HG02623 (cell line): Measurements from ENCODE around the gene MB.

Experiments used
- ATAC-seq: cut with Tn5 transposase; IDR thresholded peaks from one replicate; pipeline ENCODE4 v1.9.1; 2021; ENCODE audit warnings: moderate library complexity; ENCODE audit not compliant: unreplicated experiment

MB gene

GRCh38 chr22:35618427-35619223, 1.5 kb upstream of the MB start:
- no peak for ATAC-seq

DNA sequence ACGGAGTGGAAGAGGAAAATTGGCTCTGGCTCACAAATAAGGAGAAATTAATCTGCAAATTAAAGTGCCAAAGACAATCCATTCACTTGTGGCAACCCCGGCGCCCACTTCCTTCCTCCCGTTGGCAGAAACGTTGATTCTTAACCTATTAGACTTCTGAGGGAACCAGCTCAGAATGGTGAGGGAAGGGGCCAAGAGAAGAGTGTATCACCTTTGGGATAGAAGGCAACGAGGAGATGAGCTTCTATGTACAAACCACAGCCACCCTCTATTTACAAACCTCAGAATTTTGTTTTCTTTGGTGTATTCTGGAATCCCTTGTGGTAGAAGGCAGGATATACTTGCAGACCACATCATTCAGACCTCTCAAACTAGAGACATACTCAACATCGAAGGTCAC, 1.1 kb downstream of the MB start:
- no peak for ATAC-seq

DNA sequence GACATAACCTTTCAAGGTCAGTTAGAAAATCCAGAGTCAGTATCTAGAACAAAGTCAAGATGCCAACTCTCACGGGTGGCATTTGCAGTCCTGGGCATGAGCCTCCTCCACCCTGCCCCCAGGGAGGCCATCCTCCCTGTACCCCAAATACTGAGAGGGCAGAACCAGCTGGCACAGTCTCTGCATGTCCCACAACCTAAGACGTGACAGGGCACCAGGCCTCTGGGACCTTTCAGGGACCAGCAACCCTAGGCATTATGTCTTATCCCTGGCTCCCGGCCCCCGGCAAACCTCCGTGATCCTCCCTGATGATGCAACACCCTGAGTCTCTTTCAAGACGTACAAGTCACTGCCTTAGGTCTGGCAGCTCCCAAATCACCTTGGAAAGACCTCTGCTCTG, 2.0 kb downstream of the MB start:
- no peak for ATAC-seq

DNA sequence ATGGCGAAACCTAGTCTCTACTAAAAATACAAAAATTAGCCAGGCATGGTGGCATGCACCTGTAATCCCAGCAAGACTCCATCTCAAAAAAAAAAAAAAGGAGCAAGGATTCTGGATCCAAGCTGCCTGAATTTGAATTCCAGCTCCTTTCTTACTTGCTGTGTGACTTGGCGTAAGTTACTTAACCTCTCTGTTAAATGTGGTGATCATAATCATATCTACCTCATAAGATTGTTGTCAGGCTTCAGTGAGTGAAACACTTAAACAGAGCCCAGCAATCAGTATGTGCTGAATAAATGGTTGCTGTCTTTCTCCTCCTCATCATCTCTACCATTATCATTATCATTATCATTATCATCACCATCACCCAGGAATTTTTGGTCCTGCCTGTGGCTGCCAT, 2.7 kb downstream of the MB start:
- no peak for ATAC-seq

DNA sequence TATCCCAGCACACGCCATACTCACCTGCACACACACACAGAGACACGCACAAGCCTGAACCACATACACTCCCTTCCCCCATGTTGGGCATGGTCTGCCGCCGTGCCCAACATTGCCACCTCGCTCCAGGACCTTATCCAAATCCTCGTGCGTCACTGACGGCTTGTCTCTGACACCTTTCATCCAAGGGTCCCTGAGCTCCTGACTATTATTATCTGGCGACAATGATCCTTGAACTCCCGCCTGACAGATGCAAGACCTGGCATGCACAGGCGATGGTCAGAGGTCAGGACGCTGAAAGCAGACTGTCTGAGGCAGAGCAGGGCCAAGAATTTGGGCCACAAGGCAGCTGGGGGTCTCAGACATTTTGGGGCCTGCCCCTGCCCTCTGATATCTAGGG, 4.2 kb downstream of the MB start:
- no peak for ATAC-seq

DNA sequence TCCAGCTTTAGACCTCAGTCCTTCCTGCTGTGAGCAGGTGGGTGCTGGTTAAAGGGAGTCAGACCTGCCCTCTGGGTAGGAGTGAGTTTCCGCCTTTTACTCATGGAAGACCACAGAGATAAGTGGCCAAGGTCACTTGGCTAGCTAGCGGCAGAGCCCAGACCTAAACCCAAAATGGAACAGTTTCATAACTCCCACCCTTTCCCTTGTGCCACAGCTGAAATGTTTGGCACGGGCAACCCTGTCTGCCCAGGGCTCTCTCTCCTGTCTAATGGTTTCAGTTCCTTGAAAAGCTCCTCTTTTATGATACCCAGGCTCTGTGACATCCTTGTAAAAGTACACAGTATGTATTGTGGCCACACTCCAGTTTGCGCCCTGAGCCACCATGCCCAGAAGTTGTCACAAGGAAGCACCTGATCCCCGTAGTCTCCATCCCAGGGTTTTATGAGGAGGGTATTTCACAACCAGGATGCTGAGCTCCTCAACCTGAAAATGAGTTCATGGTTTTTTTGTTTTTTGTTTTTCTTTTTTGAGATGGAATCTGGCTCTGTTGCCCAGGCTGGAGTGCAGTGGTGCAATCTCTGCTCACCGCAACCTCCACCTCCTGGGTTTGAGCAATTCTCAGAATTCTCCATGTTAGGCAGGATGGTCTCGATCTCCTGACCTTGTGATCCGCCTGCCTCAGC, 5.1 kb downstream of the MB start:
- no peak for ATAC-seq

DNA sequence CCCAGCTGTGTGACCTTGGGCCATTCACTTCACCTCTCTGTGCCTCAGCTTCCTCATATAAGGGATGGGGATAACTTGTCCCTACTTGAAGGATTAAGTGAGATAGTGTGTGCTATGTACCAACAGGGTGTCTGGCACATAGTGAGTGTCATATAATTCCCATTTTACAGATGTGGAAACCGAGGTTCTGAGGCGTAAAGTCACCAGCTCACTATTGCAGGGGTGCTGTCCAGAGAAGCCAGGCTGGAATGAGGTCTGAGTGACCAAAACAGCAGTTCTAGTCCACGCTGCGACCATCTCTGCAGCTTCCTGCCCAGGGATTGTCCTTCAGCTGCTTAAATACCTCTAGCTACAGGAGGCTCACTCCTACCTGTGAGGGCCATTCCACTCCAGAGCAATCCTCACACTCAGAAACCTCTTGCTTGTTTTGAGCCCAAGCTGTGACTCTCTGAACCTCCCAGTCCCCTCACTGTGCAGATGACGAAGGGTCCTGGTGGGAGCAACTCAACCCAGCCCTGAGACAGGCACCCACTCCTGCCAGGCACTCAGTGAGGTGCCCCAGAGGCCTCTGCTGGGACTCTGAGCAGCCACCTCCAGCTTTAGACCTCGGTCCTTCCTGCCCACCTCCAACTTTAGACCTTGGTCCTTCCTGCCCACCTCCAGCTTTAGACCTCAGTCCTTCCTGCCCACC, 5.8 kb downstream of the MB start:
- ATAC-seq = no peak

DNA sequence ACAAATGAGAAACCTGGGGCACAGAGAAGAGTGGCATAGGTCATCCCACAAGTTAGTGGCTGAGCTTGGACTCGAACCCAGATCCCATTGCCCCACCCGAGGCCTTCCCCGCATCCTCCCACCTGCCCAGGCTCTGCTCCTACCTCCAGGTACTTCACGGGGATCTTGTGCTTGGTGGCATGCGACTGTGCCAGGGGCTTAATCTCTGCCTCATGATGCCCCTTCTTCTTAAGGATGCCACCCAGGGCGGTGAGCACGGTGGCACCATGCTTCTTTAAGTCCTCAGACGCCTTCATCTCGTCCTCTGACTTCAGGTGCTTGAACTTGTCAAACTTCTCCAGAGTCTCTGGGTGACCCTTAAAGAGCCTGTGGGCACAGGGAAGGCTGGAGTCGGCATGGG, 6.4 kb downstream of the MB start:
- ATAC-seq = no peak

GRCh38 chr22:35609761-35610160, 7.4 kb downstream of the MB start:
- no peak for ATAC-seq

- ATAC-seq = no peak
Observed at GRCh38 chr22:35609261-35609660, 7.9 kb downstream of the MB start.

DNA sequence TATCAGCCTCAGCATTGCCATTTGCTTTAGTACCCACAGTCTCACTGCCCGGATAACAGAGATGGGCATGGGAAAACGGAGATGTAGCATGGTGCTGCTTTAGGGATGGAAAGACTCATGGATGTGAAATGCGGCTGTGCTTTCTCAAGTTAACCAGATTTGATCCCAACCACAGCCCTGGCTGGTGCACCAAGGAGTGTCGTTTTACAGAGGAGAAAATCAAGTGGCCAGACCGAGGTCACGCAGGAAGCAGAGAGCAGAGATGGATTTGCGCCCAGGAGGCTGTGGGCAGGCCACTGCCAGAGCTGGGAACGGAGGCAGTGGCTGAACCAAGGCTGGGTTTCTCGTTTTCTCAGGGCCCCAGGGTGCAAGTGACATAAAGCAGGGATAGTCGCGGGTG, 9.0 kb downstream of the MB start:
- no peak for ATAC-seq

GRCh38 chr22:35606916-35607315, 10.2 kb downstream of the MB start:
- no peak for ATAC-seq

- ATAC-seq = no peak
Observed at GRCh38 chr22:35605851-35606481, 11.2 kb downstream of the MB start.

GRCh38 chr22:35605369-35605680, 11.8 kb downstream of the MB start:
- no peak for ATAC-seq

DNA sequence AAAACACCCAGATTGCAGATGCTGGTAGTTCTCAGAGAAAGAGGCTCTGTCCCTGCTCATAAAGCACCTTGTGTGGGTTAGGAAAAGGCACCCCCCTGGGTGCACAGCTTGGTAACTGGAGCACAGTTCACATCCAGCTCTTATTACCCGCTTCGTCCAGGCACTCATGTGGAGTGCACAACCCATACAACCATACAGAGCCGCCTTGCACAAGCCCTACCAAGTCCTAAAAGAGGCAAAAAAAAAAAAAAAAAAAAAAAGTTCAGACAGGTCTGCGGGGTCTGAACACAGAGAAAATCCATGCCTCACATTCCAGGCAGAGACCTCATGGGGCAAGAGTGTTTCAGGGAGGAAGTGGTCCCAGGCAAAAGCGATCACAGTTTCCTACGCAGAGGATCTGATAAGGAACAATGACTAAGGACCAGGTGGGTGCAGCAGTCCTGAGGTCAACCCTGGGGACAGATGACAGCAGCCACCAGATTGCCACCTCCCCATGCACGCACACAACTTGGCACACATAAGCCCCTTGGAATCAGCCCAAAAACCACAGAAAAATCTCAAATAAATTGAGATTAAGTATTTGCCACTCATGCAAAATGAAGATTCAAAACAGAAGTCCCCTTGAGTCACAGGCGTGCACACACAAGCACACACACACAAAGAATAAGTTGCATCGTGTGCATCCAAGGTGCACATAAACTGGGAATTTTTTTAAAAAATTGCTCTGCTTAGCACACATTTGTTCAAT, 12.3 kb downstream of the MB start:
- ATAC-seq = no peak

GRCh38 chr22:35601743-35602615, 15.2 kb downstream of the MB start:
- ATAC-seq = no peak

DNA sequence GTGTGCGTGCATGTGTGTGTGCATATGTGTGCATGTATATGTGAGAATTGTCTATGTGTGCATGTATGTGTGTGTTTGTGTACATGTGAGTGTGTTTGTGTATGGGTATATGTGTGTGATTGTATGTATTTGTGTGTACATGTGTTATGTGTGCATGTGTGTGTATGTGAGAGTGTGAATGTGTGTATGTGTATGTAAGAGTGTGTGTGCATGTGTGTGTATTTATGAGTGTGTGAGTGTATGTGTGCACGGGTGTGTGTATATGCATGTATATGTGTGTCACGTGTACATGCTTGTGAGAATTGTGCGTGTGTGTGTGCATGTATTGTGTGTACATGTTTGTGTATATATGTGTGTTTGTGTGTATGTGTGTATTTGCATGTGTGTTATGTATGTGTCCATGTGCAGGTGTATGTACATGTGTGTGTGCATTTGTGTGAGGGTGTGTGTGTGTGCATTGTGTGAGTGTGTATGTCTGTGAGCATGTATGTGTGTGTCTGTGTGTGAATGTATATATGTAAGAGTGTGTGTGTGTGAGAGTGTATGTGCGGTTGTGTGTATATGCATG, 16.0 kb downstream of the MB start:
- ATAC-seq = no peak

DNA sequence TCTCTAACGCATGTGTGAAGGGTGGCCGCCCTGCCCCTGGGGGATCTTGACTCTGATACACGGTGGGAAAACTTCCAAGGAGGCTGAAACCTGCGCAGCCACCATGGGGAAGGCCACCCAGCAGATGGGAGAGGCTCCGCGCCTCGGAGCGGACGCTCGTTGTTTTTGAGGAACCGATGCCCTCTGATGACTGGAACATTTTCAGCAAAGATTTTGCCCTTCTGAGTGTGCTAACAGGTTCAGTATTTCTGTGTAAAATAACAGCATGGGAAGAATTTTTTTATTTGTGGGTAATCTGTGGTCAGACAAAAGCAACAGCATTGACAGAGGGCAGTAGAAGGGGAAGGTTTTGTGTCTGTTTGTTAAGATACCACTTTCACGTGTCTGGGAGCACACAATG, 16.7 kb downstream of the MB start:
- no peak for ATAC-seq

- ATAC-seq = no peak
Observed at GRCh38 chr22:35599364-35599763, 17.8 kb downstream of the MB start.

DNA sequence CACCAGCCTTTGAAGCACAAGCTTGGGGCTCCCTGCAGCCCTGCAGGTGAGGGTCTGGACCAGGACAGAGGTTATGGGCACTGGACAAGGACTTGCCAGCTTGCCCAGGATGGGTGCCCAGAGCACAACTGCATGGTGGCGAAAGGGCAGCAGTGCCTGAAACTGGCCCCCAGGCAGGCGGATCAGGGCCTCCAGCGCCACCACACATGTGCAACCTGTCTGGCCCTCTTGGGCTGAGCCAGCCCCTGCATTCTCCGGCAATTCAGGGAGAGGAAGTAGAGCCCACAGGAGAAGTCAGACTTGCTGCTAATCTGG, 18.8 kb downstream of the MB start:
- no peak for ATAC-seq
